SK-N-SH treated with all-trans-retinoic acid at 6 μM for 48 hours (cell line): ENCODE data around the gene FAM171A1.

Source experiments
- ATAC-seq: fragments of 200-7000 bp; cut with Tn5 transposase; 3 replicates; pipeline ENCODE4 v1.9.1; 2020; ENCODE audit warnings: mild to moderate bottlenecking, moderate library complexity
- ARNTL ChIP-seq: fragments of 450-650 bp; formaldehyde crosslinking; IDR thresholded peaks from 2 replicates; pipeline ENCODE4 v1.5.0; 2020; ENCODE audit warnings: low read depth, mild to moderate bottlenecking, moderate library complexity, borderline replicate concordance
- BACH2 ChIP-seq: fragments of 250-450 bp; sonication (Bioruptor Pico); IDR thresholded peaks from 2 replicates; pipeline ENCODE4 v1.9.0; 2021; ENCODE audit warnings: mild to moderate bottlenecking, borderline replicate concordance
- CREB5 ChIP-seq: fragments of 250-450 bp; sonication (Bioruptor Pico); IDR thresholded peaks from 2 replicates; pipeline ENCODE4 v1.5.1; 2020; ENCODE audit warnings: low read depth, mild to moderate bottlenecking, moderate library complexity
- CSRNP3 ChIP-seq: fragments of 250-450 bp; sonication (Bioruptor Pico); IDR thresholded peaks from 2 replicates; pipeline ENCODE4 v1.5.1; 2021; ENCODE audit warnings: mild to moderate bottlenecking, moderate library complexity
- ESRRG ChIP-seq: fragments of 250-450 bp; sonication (Bioruptor Pico); IDR thresholded peaks from 2 replicates; pipeline ENCODE4 v1.6.1; 2021; ENCODE audit warnings: mild to moderate bottlenecking
- GLIS3 ChIP-seq: fragments of 250-450 bp; sonication (Bioruptor Pico); IDR thresholded peaks from 2 replicates; pipeline ENCODE4 v1.5.0; 2020; ENCODE audit warnings: mild to moderate bottlenecking, moderate library complexity
- ISL1 ChIP-seq: fragments of 250-450 bp; sonication (Bioruptor Pico); IDR thresholded peaks from 2 replicates; pipeline ENCODE4 v2.1.2; 2022; ENCODE audit warnings: mild to moderate bottlenecking, moderate library complexity
- OSR1 ChIP-seq: fragments of 250-450 bp; sonication (Bioruptor Pico); IDR thresholded peaks from 2 replicates; pipeline ENCODE4 v1.8.0; 2022; ENCODE audit warnings: moderate library complexity, mild to moderate bottlenecking, inconsistent platforms
- PATZ1 ChIP-seq: fragments of 250-450 bp; sonication (Bioruptor Pico); IDR thresholded peaks from 2 replicates; pipeline ENCODE4 v1.8.0; 2020; ENCODE audit warnings: mild to moderate bottlenecking, moderate library complexity, borderline replicate concordance
- POU6F1 ChIP-seq: fragments of 250-450 bp; sonication (Bioruptor Pico); IDR thresholded peaks from 2 replicates; pipeline ENCODE4 v1.8.0; 2021; ENCODE audit warnings: low read depth, mild to moderate bottlenecking, moderate library complexity, borderline replicate concordance
- PPARA ChIP-seq: fragments of 250-450 bp; sonication (Bioruptor Pico); IDR thresholded peaks from 2 replicates; pipeline ENCODE4 v1.5.0; 2020; ENCODE audit warnings: mild to moderate bottlenecking, borderline replicate concordance
- RARB ChIP-seq: fragments of 250-450 bp; sonication (Bioruptor Pico); IDR thresholded peaks from 2 replicates; pipeline ENCODE4 v1.8.0; 2021; ENCODE audit warnings: mild to moderate bottlenecking, moderate library complexity
- SNAI2 ChIP-seq: fragments of 250-450 bp; sonication (Bioruptor Pico); IDR thresholded peaks from 2 replicates; pipeline ENCODE4 v1.5.0; 2020; ENCODE audit warnings: mild to moderate bottlenecking, moderate library complexity
- TCF4 ChIP-seq: fragments of 250-450 bp; sonication (Bioruptor Pico); IDR thresholded peaks from 2 replicates; pipeline ENCODE4 v1.8.0; 2021; ENCODE audit warnings: mild to moderate bottlenecking, moderate library complexity, borderline replicate concordance
- TOX ChIP-seq: fragments of 250-450 bp; sonication (Bioruptor Pico); IDR thresholded peaks from 2 replicates; pipeline ENCODE4 v1.8.0; 2021; ENCODE audit warnings: mild to moderate bottlenecking, moderate library complexity, borderline replicate concordance
- TSHZ2 ChIP-seq: fragments of 250-450 bp; sonication (Bioruptor Pico); IDR thresholded peaks from 2 replicates; pipeline ENCODE4 v1.5.0; 2020; ENCODE audit warnings: mild to moderate bottlenecking, moderate library complexity
- ZC3H10 ChIP-seq: fragments of 250-450 bp; sonication (Bioruptor Pico); IDR thresholded peaks from 2 replicates; pipeline ENCODE4 v1.5.1; 2021; ENCODE audit warnings: mild to moderate bottlenecking, moderate library complexity
- ZFP3 ChIP-seq: fragments of 250-450 bp; sonication (Bioruptor Pico); IDR thresholded peaks from 2 replicates; pipeline ENCODE4 v1.5.0; 2020; ENCODE audit warnings: mild to moderate bottlenecking, moderate library complexity
- ZFP30 ChIP-seq: fragments of 450-650 bp; formaldehyde crosslinking; IDR thresholded peaks from 2 replicates; pipeline ENCODE4 v1.5.0; 2022; ENCODE audit warnings: mild to moderate bottlenecking, moderate library complexity
- ZNF565 ChIP-seq: fragments of 450-650 bp; formaldehyde crosslinking; conservative IDR thresholded peaks from 2 replicates; pipeline ENCODE4 v1.5.0; 2020; ENCODE audit warnings: low read depth, mild to moderate bottlenecking, moderate library complexity
- ZNF8 ChIP-seq: fragments of 450-650 bp; formaldehyde crosslinking; IDR thresholded peaks from 2 replicates; pipeline ENCODE4 v1.5.0; 2020; ENCODE audit warnings: mild to moderate bottlenecking, moderate library complexity

The FAM171A1 gene

GRCh38 chr10:15335508-15335907 is 35.6 kb downstream of the FAM171A1 start:
- no peak for ATAC-seq
- TF ChIP-seq ISL1 (CRISPR knock-in tag) (no peak), OSR1 (no peak), ZFP30 (CRISPR knock-in tag) (no peak), GLIS3 (CRISPR knock-in tag) (no peak), ZC3H10 (CRISPR knock-in tag) (no peak), ZFP3 (CRISPR knock-in tag) (no peak), CSRNP3 (CRISPR knock-in tag) (no peak), ARNTL (CRISPR knock-in tag) (no peak), POU6F1 (CRISPR knock-in tag) (no peak), PATZ1 (no peak), PPARA (CRISPR knock-in tag) (no peak), TOX (CRISPR knock-in tag) (no peak), TCF4 (no peak), ZNF8 (CRISPR knock-in tag) (no peak), ZNF565 (CRISPR knock-in tag) (no peak), BACH2 (CRISPR knock-in tag) (no peak), SNAI2 (no peak), TSHZ2 (CRISPR knock-in tag) (no peak), ESRRG (no peak), CREB5 (CRISPR knock-in tag) (no peak)
- TF ChIP-seq, all 23 proteins: peak for 0

GRCh38 chr10:15334650-15335323 is 36.3 kb downstream of the FAM171A1 start:
- ATAC-seq = no peak
- no peak for TF ChIP-seq OSR1
- TF ChIP-seq ZNF8 (CRISPR knock-in tag) = no peak
- TF ChIP-seq CSRNP3 (CRISPR knock-in tag) = no peak
- no peak for TF ChIP-seq BACH2 (CRISPR knock-in tag)
- no peak for TF ChIP-seq ZNF565 (CRISPR knock-in tag)
- TF ChIP-seq CREB5 (CRISPR knock-in tag) = no peak
- TF ChIP-seq SNAI2 = no peak
- no peak for TF ChIP-seq RARB (CRISPR knock-in tag)
- TF ChIP-seq ARNTL (CRISPR knock-in tag) = no peak
- TF ChIP-seq PATZ1 = no peak
- TF ChIP-seq PPARA (CRISPR knock-in tag) = no peak
- no peak for TF ChIP-seq GLIS3 (CRISPR knock-in tag)
- no peak for TF ChIP-seq TOX (CRISPR knock-in tag)
- TF ChIP-seq ESRRG = no peak
- no peak for TF ChIP-seq ZC3H10 (CRISPR knock-in tag)
- TF ChIP-seq POU6F1 (CRISPR knock-in tag) = no peak
- no peak for TF ChIP-seq ISL1 (CRISPR knock-in tag)
- no peak for TF ChIP-seq ZFP3 (CRISPR knock-in tag)
- no peak for TF ChIP-seq TCF4
